MM.1S (cell line): ENCODE measurements around the gene ADAMTSL1.

Source experiments
- CTCF ChIP-seq: fragments of 300-600 bp; sonication (generic); IDR thresholded peaks from 2 replicates; pipeline ENCODE4 v1.5.1; 2016; ENCODE audit warnings: antibody characterized with exemption, low read length, mixed read lengths
- EZH2 ChIP-seq: fragments of 300-600 bp; sonication (generic); optimal IDR thresholded peaks from 2 replicates; pipeline ENCODE3; 2017; ENCODE audit warnings: low read depth, mild to moderate bottlenecking, antibody characterized with exemption, low read length, mixed read lengths
- EZH2phosphoT487 ChIP-seq: fragments of 300-600 bp; sonication (generic); IDR thresholded peaks from 2 replicates; pipeline ENCODE4 v1.6.1; 2018; ENCODE audit warnings: antibody characterized with exemption, low read length

GRCh38 chr9:18935541-18935940, 461.6 kb downstream of the ADAMTSL1 start:
- TF ChIP-seq EZH2 (no peak), EZH2phosphoT487 (no peak), CTCF (no peak)
